B cell (primary cell): ENCODE results near the gene PDGFC. TPM values are rescaled to one million over a fixed set of nuclear protein-coding genes. Genes with fewer than 3 reads are reported as not detected.

Experiments
- ATAC-seq: fragments of 200-7000 bp; cut with Tn5 transposase; one replicate; pipeline ENCODE4 v1.10.0; 2021; ENCODE audit warnings: low read depth, mild to moderate bottlenecking, moderate number of reproducible peaks, moderate library complexity
- CTCF ChIA-PET: fragments of 350-600 bp; sonication (Branson Sonifier 250); formaldehyde crosslinking; loops from one replicate; lab custom pipeline; 2021; ENCODE audit warnings: antibody characterized with exemption, inconsistent platforms; lab: Charles Lee
- POLR2A ChIA-PET: fragments of 350-600 bp; sonication (Branson Sonifier 250); formaldehyde crosslinking; loops from one replicate; lab custom pipeline; 2021; ENCODE audit warnings: antibody characterized with exemption; lab: Charles Lee
- DNase-seq: peaks from one replicate; pipeline ENCODE4 v3.0.0; 2013
- H2AFZ ChIP-seq: 2 replicates; pipeline ENCODE4 v1.6.1; 2012; ENCODE audit warnings: mild to moderate bottlenecking, low read depth, low read length; ENCODE audit not compliant: insufficient read depth, poor library complexity, severe bottlenecking
- H3K27ac ChIP-seq, 2 donors: 1 replicate in 1 of 2; 2 replicates in 1 of 2; pipeline ENCODE4 v1.5.1; 2012 to 2013; ENCODE audit warnings: low read length in 2 of 2, mild to moderate bottlenecking in 2 of 2, moderate library complexity in 1 of 2
- H3K27me3 ChIP-seq, 4 experiments: fragments of 200-600 bp in 1 of 4; sonication (generic) in 1 of 4; replicated peaks in 1 of 4; 1 replicate in 2 of 4; 2 replicates in 2 of 4; pipeline versions ENCODE4 v1.6.1 to v1.7.0; 2013 to 2016; ENCODE audit warnings: low read length in 3 of 4, mild to moderate bottlenecking in 2 of 4, mixed read lengths in 1 of 4, moderate library complexity in 1 of 4; ENCODE audit not compliant: insufficient read depth in 4 of 4, control insufficient read depth in 3 of 4; ENCODE audit errors: control extremely low read depth in 1 of 4
- H3K36me3 ChIP-seq, 2 experiments: replicated peaks in 1 of 2; 1 replicate in 1 of 2; 2 replicates in 1 of 2; pipeline versions ENCODE4 v1.6.1 to v1.7.1; 2013; ENCODE audit warnings: low read length in 1 of 2; ENCODE audit not compliant: insufficient read depth in 2 of 2, control insufficient read depth in 1 of 2; ENCODE audit errors: control extremely low read depth in 1 of 2, extremely low read depth in 1 of 2
- H3K4me1 ChIP-seq, 2 donors: fragments of 200-600 bp in 1 of 2; sonication (generic) in 1 of 2; 1 replicate in 1 of 2; 2 replicates in 1 of 2; pipeline versions ENCODE4 v1.5.1 to v1.6.1; 2013 to 2017; ENCODE audit warnings: low read length in 2 of 2; ENCODE audit not compliant: control insufficient read depth in 2 of 2, insufficient read depth in 2 of 2
- H3K4me2 ChIP-seq: replicated peaks from 2 replicates; pipeline ENCODE3; 2012; ENCODE audit warnings: mild to moderate bottlenecking, low read depth, low read length; ENCODE audit not compliant: poor library complexity, severe bottlenecking
- H3K4me3 ChIP-seq, 5 experiments: fragments of 200-600 bp in 1 of 5; sonication (generic) in 1 of 5; 1 replicate in 3 of 5; 2 replicates in 2 of 5; pipeline versions ENCODE4 v1.5.1 to v1.7.0; 2011 to 2016; ENCODE audit warnings: low read length in 4 of 5, mild to moderate bottlenecking in 4 of 5, low read depth in 2 of 5, control low read depth in 1 of 5, moderate library complexity in 1 of 5; ENCODE audit not compliant: insufficient read depth in 1 of 5; ENCODE audit errors: control extremely low read depth in 1 of 5, extremely low read depth in 1 of 5
- H3K79me2 ChIP-seq: fragments of 200-600 bp; sonication (generic); one replicate; pipeline ENCODE4 v1.6.0; 2016; ENCODE audit warnings: low read length; ENCODE audit not compliant: control insufficient read depth, insufficient read depth
- H3K9ac ChIP-seq: fragments of 200-600 bp; sonication (generic); 2 replicates; pipeline ENCODE4 v1.6.1; 2017; ENCODE audit warnings: mild to moderate bottlenecking, low read length, moderate library complexity
- H3K9me3 ChIP-seq, 3 donors: one replicate each; pipeline versions ENCODE4 v1.6.1 to v1.7.1; 2013; ENCODE audit warnings: low read length in 2 of 3; ENCODE audit not compliant: control insufficient read depth in 2 of 3, insufficient read depth in 1 of 3; ENCODE audit errors: control extremely low read depth in 1 of 3
- H4K20me1 ChIP-seq: 2 replicates; pipeline ENCODE4 v1.6.0; 2012; ENCODE audit warnings: mild to moderate bottlenecking, low read length; ENCODE audit not compliant: insufficient read depth, control insufficient read depth, poor library complexity, severe bottlenecking
- H3K27ac Mint-ChIP-seq: one replicate; pipeline ENCODE4 v1.8.0; 2021; ENCODE audit warnings: mixed read lengths
- H3K27me3 Mint-ChIP-seq: one replicate; pipeline ENCODE4 v1.8.0; 2021; ENCODE audit warnings: mixed read lengths
- H3K4me1 Mint-ChIP-seq: one replicate; pipeline ENCODE4 v1.8.0; 2021; ENCODE audit warnings: mixed read lengths
- H3K4me3 Mint-ChIP-seq: one replicate; pipeline ENCODE4 v1.8.0; 2021; ENCODE audit warnings: mixed read lengths
- H3K9me3 Mint-ChIP-seq: one replicate; pipeline ENCODE4 v1.8.0; 2022; ENCODE audit warnings: mixed read lengths; ENCODE audit not compliant: insufficient read depth
- CTCF ChIP-seq: fragments of 200-600 bp; IDR thresholded peaks from one replicate; pipeline ENCODE4 v1.8.0; 2022; ENCODE audit warnings: antibody characterized with exemption, mild to moderate bottlenecking
- EZH2 ChIP-seq: IDR thresholded peaks from 2 replicates; pipeline ENCODE4 v1.6.1; 2012; ENCODE audit warnings: borderline replicate concordance, low read depth, mild to moderate bottlenecking, moderate library complexity, low read length; ENCODE audit not compliant: insufficient read depth, poor library complexity, severe bottlenecking
- WGBS: methylation state at CpG from one replicate; pipeline ENCODE4 v1.1.5; 2013; ENCODE audit warnings: missing lambda C conversion rate; ENCODE audit not compliant: insufficient coverage; 5-methylcytosine and 5-hydroxymethylcytosine counted together
- intact Hi-C: fragments of 100-400 bp; cut with micrococcal nuclease; formaldehyde crosslinking; loops from one replicate; pipeline ENCODE4 v1.10.0; 2022
- polyA plus RNA-seq: library from polyadenylated mRNA; depleted of rRNA; stranded (reverse); fragments of >200 nt; gene quantifications from 2 replicates; pipeline ENCODE4 v1.2.3, GENCODE V29; 2012
- total RNA-seq, 2 donors: library from RNA; stranded (reverse); fragments of 120-200 nt in 1 of 2; gene quantifications; 1 replicate in 1 of 2; 2 replicates in 1 of 2; pipeline versions ENCODE4 v1.2.3 to v1.2.4, GENCODE V29; 2013 to 2022

The PDGFC gene
- total and polyA plus RNA-seq, 2 donors (not counting 1 experiment from before 2014, with no cell fraction given), result 0.10 TPM; not detected in 1

GRCh38 chr4:156799121-156799589 is 172.4 kb downstream of the PDGFC start:
- Histone ChIP-seq H4K20me1 (no peaks in the 10 kb centered on the region), H3K9ac (no peak overlapping the region), H2AFZ (no peak overlapping the region), H3K9me3 (peaks cover 0 to 3% (median 0%) of the 10 kb centered on the region in 3 donors), H3K27ac (no peak overlapping the region), H3K4me2 (no peak overlapping the region), H3K27me3 (no peaks in the 10 kb centered on the region), H3K4me1 (no peaks in the 10 kb centered on the region), H3K4me3 (no peak overlapping the region), H3K79me2 (no peaks in the 10 kb centered on the region), H3K36me3 (no peaks in the 10 kb centered on the region)
- ChIA-PET POLR2A (no interaction called here), CTCF (no interaction called here)
- H3K9me3 Mint-ChIP-seq, result no peaks in the 10 kb centered on the region
- no peak for ATAC-seq
- DNase-seq, result no peak
- no peaks in the 10 kb centered on the region for H3K27me3 Mint-ChIP-seq
- TF ChIP-seq EZH2 (no peak), CTCF (no peak)
- no peak overlapping the region for H3K4me3 Mint-ChIP-seq
- 100% methylated on average over 1 of the region's 1 CpG for WGBS
- intact Hi-C loops, result no loop called here
- H3K27ac Mint-ChIP-seq, result no peak overlapping the region
- H3K4me1 Mint-ChIP-seq, result no peaks in the 10 kb centered on the region

GRCh38 chr4:156798438-156798837 is 173.2 kb downstream of the PDGFC start:
- H3K36me3 ChIP-seq, result no peaks in the 10 kb centered on the region
- DNase-seq, result no peak
- H3K4me3 Mint-ChIP-seq, result no peak overlapping the region
- ChIA-PET CTCF (no interaction called here), POLR2A (no interaction called here)
- no peak for ATAC-seq
- no peaks in the 10 kb centered on the region for H3K9me3 Mint-ChIP-seq
- H3K27ac Mint-ChIP-seq, result no peak overlapping the region
- no peaks in the 10 kb centered on the region for H3K27me3 ChIP-seq
- no CpG with 5 or more reads among the region's 1 CpG for WGBS
- H3K9me3 ChIP-seq, result peaks cover 0 to 3% (median 0%) of the 10 kb centered on the region in 3 donors
- H4K20me1 ChIP-seq, result no peaks in the 10 kb centered on the region
- no peak overlapping the region for H3K4me2 ChIP-seq
- H3K4me3 ChIP-seq, result no peak overlapping the region
- H3K4me1 Mint-ChIP-seq, result no peaks in the 10 kb centered on the region
- H3K79me2 ChIP-seq, result no peaks in the 10 kb centered on the region
- H3K9ac ChIP-seq, result no peak overlapping the region
- H3K4me1 ChIP-seq, result no peaks in the 10 kb centered on the region
- H2AFZ ChIP-seq, result no peak overlapping the region
- TF ChIP-seq EZH2 (no peak), CTCF (no peak)
- H3K27me3 Mint-ChIP-seq, result no peaks in the 10 kb centered on the region
- no peak overlapping the region for H3K27ac ChIP-seq
- intact Hi-C loops, result no loop called here
